H1 (cell line): Measurements from ENCODE around the gene PTGES3L. TPM values are rescaled to one million over a fixed set of nuclear protein-coding genes. Genes with fewer than 3 reads are reported as not detected.

Source experiments
- KDM4A ChIP-seq: IDR thresholded peaks from one replicate; pipeline ENCODE4 v1.7.1; 2012; ENCODE audit warnings: low read depth, mild to moderate bottlenecking, moderate library complexity, low read length, inconsistent platforms; ENCODE audit not compliant: severe bottlenecking
- MAFK ChIP-seq: IDR thresholded peaks from 2 replicates; pipeline ENCODE4 v1.6.1; 2012; ENCODE audit warnings: low read depth, mild to moderate bottlenecking, improper control_type of control experiment, low read length
- polyA plus RNA-seq, 7 experiments: library from polyadenylated mRNA; depleted of rRNA in 3 of 7; stranded (reverse) in 5 of 7; unstranded in 2 of 7; fragments of >200 nt in 5 of 7; fragments of 200-250 nt in 2 of 7; gene quantifications; 1 replicate in 5 of 7; 2 replicates in 1 of 7; 4 replicates in 1 of 7; pipeline versions ENCODE4 v1.2.1 to v1.2.3, GENCODE V29; 2011 to 2013; ENCODE audit warnings: missing spikeins in 2 of 7, mixed read lengths in 2 of 7
- total RNA-seq: library from RNA; stranded (reverse); fragmentation: NEBNext Ultra II Directional; extraction: Animal tissue kit (Norgen Biotek cat#: 25700); gene quantifications from 2 replicates; pipeline ENCODE4 v1.2.1, GENCODE V29; 2021
- TF ChIP-seq, protein P1 (sequence below): IDR thresholded peaks from 2 replicates; pipeline ENCODE4 v1.6.1; 2012; ENCODE audit warnings: inconsistent platforms

PTGES3L gene
- total and polyA plus RNA-seq, 2 of the 8 experiments (the other 6 are each of a cell fraction or from before 2014, with no cell fraction given), result 3.0 to 3.6 TPM

DNA sequence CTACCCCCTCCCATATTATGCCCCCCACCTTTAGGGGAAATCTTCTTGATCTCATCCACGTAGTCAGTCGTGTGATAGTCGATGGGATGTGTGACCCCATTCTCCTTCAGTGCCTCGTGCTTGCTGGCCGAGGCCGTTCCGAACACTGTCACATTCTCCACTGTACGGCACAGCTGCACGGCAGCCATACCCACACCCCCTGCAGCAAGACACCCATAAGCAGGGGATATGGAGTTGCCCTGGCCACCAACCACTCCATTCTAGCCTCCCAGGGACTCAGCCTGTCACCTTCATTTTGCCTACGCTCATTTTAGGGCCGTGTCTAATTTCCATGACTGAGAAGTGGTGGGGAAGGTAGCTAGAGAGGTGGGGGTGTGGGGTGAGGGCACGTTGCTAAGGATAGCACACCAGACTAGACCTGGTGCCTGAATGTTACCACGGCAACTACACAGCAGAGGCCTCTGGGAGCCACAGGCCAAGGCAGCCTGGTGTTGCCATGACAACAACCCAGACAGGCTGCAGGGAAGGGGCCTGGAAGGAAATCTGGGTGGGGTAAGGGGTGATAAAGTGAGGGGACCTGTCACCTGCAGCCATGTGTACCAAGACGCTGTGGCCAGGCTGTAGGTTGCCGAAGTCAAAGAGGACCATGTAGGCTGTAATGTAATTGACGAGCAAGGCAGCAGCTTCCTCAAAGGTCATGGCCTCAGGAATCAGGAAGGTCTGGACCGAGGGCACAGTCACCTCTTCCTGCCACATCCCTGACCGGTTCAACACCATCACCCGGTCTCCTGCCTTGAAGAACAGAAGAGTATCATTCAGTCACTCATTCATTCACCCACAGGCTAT is 38.4 kb upstream of the PTGES3L start (continued):
- TF ChIP-seq, protein P1, sequence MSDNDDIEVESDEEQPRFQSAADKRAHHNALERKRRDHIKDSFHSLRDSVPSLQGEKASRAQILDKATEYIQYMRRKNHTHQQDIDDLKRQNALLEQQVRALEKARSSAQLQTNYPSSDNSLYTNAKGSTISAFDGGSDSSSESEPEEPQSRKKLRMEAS, result no peak
- TF ChIP-seq KDM4A, result no peak
- no peak for TF ChIP-seq MAFK
